Smooth muscle cell (in vitro differentiated cells): ENCODE measurements around the gene NELFCD. TPM values are rescaled to one million over a fixed set of nuclear protein-coding genes. Genes with fewer than 3 reads are reported as not detected.

ENCODE experiments used
- DNase-seq: peaks from one replicate; lab custom pipeline; 2025; ENCODE audit not compliant: unreplicated experiment; lab: John Stamatoyannopoulos, UW
- H2AFZ ChIP-seq: fragments of 200-600 bp; sonication (generic); 2 replicates; pipeline ENCODE4 v1.6.0; 2016; ENCODE audit warnings: antibody characterized with exemption, low read depth, mild to moderate bottlenecking
- H3F3A ChIP-seq: fragments of 200-600 bp; sonication (generic); 2 replicates; pipeline ENCODE4 v1.6.0; 2017; ENCODE audit warnings: antibody characterized with exemption, low read depth
- H3K27ac ChIP-seq: fragments of 200-600 bp; sonication (generic); 2 replicates; pipeline ENCODE4 v1.5.1; 2016; ENCODE audit warnings: low read depth, mild to moderate bottlenecking
- H3K27me3 ChIP-seq: fragments of 200-600 bp; sonication (generic); 2 replicates; pipeline ENCODE4 v1.6.1; 2016; ENCODE audit warnings: low read depth, mild to moderate bottlenecking
- H3K36me3 ChIP-seq: fragments of 200-600 bp; sonication (generic); 2 replicates; pipeline ENCODE4 v1.5.1; 2016; ENCODE audit warnings: low read depth
- H3K4me1 ChIP-seq: fragments of 200-600 bp; sonication (generic); 2 replicates; pipeline ENCODE4 v1.5.1; 2016; ENCODE audit warnings: low read depth
- H3K4me2 ChIP-seq: fragments of 200-600 bp; sonication (generic); 2 replicates; pipeline ENCODE4 v1.6.0; 2016; ENCODE audit warnings: mild to moderate bottlenecking
- H3K4me3 ChIP-seq: fragments of 200-600 bp; sonication (generic); 2 replicates; pipeline ENCODE4 v1.5.1; 2016; ENCODE audit warnings: mild to moderate bottlenecking
- H3K79me2 ChIP-seq: fragments of 200-600 bp; sonication (generic); 2 replicates; pipeline ENCODE4 v1.6.0; 2016; ENCODE audit warnings: low read depth, mild to moderate bottlenecking
- H3K9ac ChIP-seq: fragments of 200-600 bp; sonication (generic); 2 replicates; pipeline ENCODE4 v1.6.0; 2016; ENCODE audit warnings: low read depth
- H3K9me3 ChIP-seq: fragments of 200-600 bp; sonication (generic); replicated peaks from 2 replicates; pipeline ENCODE4 v1.5.1; 2016; ENCODE audit warnings: low read depth
- H4K20me1 ChIP-seq: fragments of 200-600 bp; sonication (generic); 2 replicates; pipeline ENCODE4 v1.6.0; 2016; ENCODE audit warnings: low read depth
- CTCF ChIP-seq: fragments of 200-600 bp; sonication (generic); IDR thresholded peaks from 2 replicates; pipeline ENCODE4 v1.5.1; 2017; ENCODE audit warnings: borderline replicate concordance, mild to moderate bottlenecking, antibody characterized with exemption; ENCODE audit not compliant: insufficient read depth, poor library complexity, severe bottlenecking
- WGBS: methylation state at CpG from one replicate; pipeline ENCODE4 v1.1.7; 2016; ENCODE audit warnings: low lambda C conversion rate; 5-methylcytosine and 5-hydroxymethylcytosine counted together
- polyA plus RNA-seq: library from polyadenylated mRNA; unstranded; fragments of >200 nt; fragmentation: Nextera tagmentation; extraction: Ambion mirVana; gene quantifications from 2 replicates; pipeline ENCODE4 v1.2.1, GENCODE V29; 2016
- total RNA-seq: library from RNA; depleted of rRNA; stranded (reverse); fragments of >200 nt; gene quantifications from 2 replicates; pipeline ENCODE4 v1.2.3, GENCODE V29; 2014

NELFCD gene
- total and polyA plus RNA-seq, 2 experiments from 2014 or later, result 25.4 to 40.3 TPM

GRCh38 chr20:59003836-59004492 is 22.9 kb downstream of the NELFCD start:
- Histone ChIP-seq H3K79me2 (peaks cover 18% of the 10 kb centered on the region), H3K9me3 (no peaks in the 10 kb centered on the region), H4K20me1 (peaks cover 8% of the 10 kb centered on the region), H3K9ac (no peak overlapping the region), H3K36me3 (no peaks in the 10 kb centered on the region), H3K4me3 (no peak overlapping the region), H3K4me1 (peaks cover 11% of the 10 kb centered on the region), H3K27me3 (no peaks in the 10 kb centered on the region), H3K27ac (no peak overlapping the region), H3K4me2 (no peak overlapping the region), H3F3A (no peaks in the 10 kb centered on the region), H2AFZ (no peak overlapping the region)
- TF ChIP-seq CTCF, result no peak
- 97% methylated on average over 16 of the region's 16 CpGs for WGBS
- DNase-seq, result no peak

GRCh38 chr20:59004493-59004762 is 23.4 kb downstream of the NELFCD start:
- peaks cover 8% of the 10 kb centered on the region for H4K20me1 ChIP-seq
- no peak overlapping the region for H3K9ac ChIP-seq
- H3K4me1 ChIP-seq, result peaks cover 11% of the 10 kb centered on the region
- no peaks in the 10 kb centered on the region for H3K27me3 ChIP-seq
- no peak for TF ChIP-seq CTCF
- DNase-seq, result no peak
- no peaks in the 10 kb centered on the region for H3K36me3 ChIP-seq
- H3K4me3 ChIP-seq, result no peak overlapping the region
- no peaks in the 10 kb centered on the region for H3K9me3 ChIP-seq
- H2AFZ ChIP-seq, result no peak overlapping the region
- peaks cover 18% of the 10 kb centered on the region for H3K79me2 ChIP-seq
- H3K4me2 ChIP-seq, result no peak overlapping the region
- no peaks in the 10 kb centered on the region for H3F3A ChIP-seq
- WGBS, result 98% methylated on average over 4 of the region's 4 CpGs
- no peak overlapping the region for H3K27ac ChIP-seq

GRCh38 chr20:59004763-59005522 is 23.9 kb downstream of the NELFCD start:
- Histone ChIP-seq H2AFZ (no peak overlapping the region), H3K4me3 (no peak overlapping the region), H3K27ac (no peak overlapping the region), H3F3A (no peaks in the 10 kb centered on the region), H3K9ac (no peak overlapping the region), H4K20me1 (peaks cover 8% of the 10 kb centered on the region), H3K27me3 (no peaks in the 10 kb centered on the region), H3K4me2 (peak overlapping the region; percentile 100), H3K4me1 (peaks cover 11% of the 10 kb centered on the region), H3K36me3 (no peaks in the 10 kb centered on the region), H3K9me3 (no peaks in the 10 kb centered on the region), H3K79me2 (peaks cover 18% of the 10 kb centered on the region)
- no peak for DNase-seq
- TF ChIP-seq CTCF, result no peak
- 91% methylated on average over 16 of the region's 17 CpGs for WGBS
